GM12878 (cell line): ENCODE measurements around the gene USPL1. TPM values are rescaled to one million over a fixed set of nuclear protein-coding genes. Genes with fewer than 3 reads are reported as not detected.

Source experiments
- ATAC-seq: fragments of 200-7000 bp; cut with Tn5 transposase; 3 replicates; pipeline ENCODE4 v1.9.1; 2020; ENCODE audit warnings: mild to moderate bottlenecking, moderate library complexity
- BruUV-seq: library from RNA; stranded (reverse); fragments of 400-500 nt; replicated peaks from 2 replicates; lab custom pipeline; 2021; lab: Mats Ljungman, UMichigan
- CTCF ChIA-PET: fragments of 300-600 bp; sonication (Branson Sonifier 250); formaldehyde crosslinking; extraction: SDS; loops from one replicate; lab custom pipeline; 2021; ENCODE audit warnings: inconsistent platforms; lab: Yijun Ruan, JAX
- POLR2A ChIA-PET: fragments of 350-600 bp; formaldehyde crosslinking; extraction: SDS; loops from one replicate; lab custom pipeline; 2021; ENCODE audit warnings: inconsistent platforms; lab: Charles Lee
- RAD21 ChIA-PET: fragments of 300-600 bp; sonication (Branson Sonifier 250); formaldehyde crosslinking; loops from one replicate; lab custom pipeline; 2023; ENCODE audit warnings: antibody characterized with exemption; ENCODE audit not compliant: unreplicated experiment; lab: Charles Lee
- SMC1A ChIA-PET: fragments of 300-600 bp; sonication (Branson Sonifier 250); formaldehyde crosslinking; loops from one replicate; lab custom pipeline; 2023; ENCODE audit not compliant: unreplicated experiment, uncharacterized antibody; lab: Charles Lee
- DNase-seq: peaks from one replicate; pipeline ENCODE4 v3.0.0-alpha.2; 2011; ENCODE audit warnings: low read depth, low spot score
- FAIRE-seq: peaks from 3 replicates; lab custom pipeline; 2011; peaks lifted over from hg19 to GRCh38; lab: Jason Lieb, UNC
- H2AFZ ChIP-seq: 2 replicates; pipeline ENCODE4 v1.6.0; 2011; ENCODE audit warnings: low read depth, low read length, control low read depth; ENCODE audit not compliant: control insufficient read depth
- H3K27ac ChIP-seq: 2 replicates; pipeline ENCODE4 v1.5.1; 2011; ENCODE audit warnings: control low read depth; ENCODE audit not compliant: control insufficient read depth, insufficient read depth
- H3K27me3 ChIP-seq, 2 experiments: replicated peaks in 1 of 2; 2 replicates each; pipeline versions ENCODE4 v1.6.0 to v1.6.1; 2011; ENCODE audit warnings: low read length in 1 of 2; ENCODE audit not compliant: control insufficient read depth in 2 of 2, insufficient read depth in 2 of 2
- H3K36me3 ChIP-seq, 2 experiments: 2 replicates each; pipeline ENCODE4 v1.5.1; 2011; ENCODE audit warnings: low read length in 1 of 2; ENCODE audit not compliant: control insufficient read depth in 2 of 2, insufficient read depth in 2 of 2
- H3K4me1 ChIP-seq: 2 replicates; pipeline ENCODE4 v1.6.1; 2011; ENCODE audit warnings: mild to moderate bottlenecking, low read length, moderate library complexity, mixed read lengths; ENCODE audit not compliant: control insufficient read depth, insufficient read depth
- H3K4me2 ChIP-seq: 2 replicates; pipeline ENCODE4 v1.6.0; 2011; ENCODE audit warnings: control low read depth; ENCODE audit not compliant: control insufficient read depth, insufficient read depth
- H3K4me3 ChIP-seq: fragments of 200-600 bp; sonication (generic); 2 replicates; pipeline ENCODE4 v1.5.1; 2016
- H3K79me2 ChIP-seq: 2 replicates; pipeline ENCODE4 v1.6.0; 2011; ENCODE audit warnings: low read length; ENCODE audit not compliant: control insufficient read depth, insufficient read depth
- H3K9ac ChIP-seq: 2 replicates; pipeline ENCODE4 v1.8.0; 2011; ENCODE audit warnings: low read length, control low read depth, mixed read lengths; ENCODE audit not compliant: control insufficient read depth, insufficient read depth
- H3K9me3 ChIP-seq: replicated peaks from 3 replicates; pipeline ENCODE4 v1.5.1; 2011; ENCODE audit warnings: mild to moderate bottlenecking, low read length; ENCODE audit not compliant: control insufficient read depth, insufficient read depth
- H4K20me1 ChIP-seq: 2 replicates; pipeline ENCODE4 v1.6.0; 2011; ENCODE audit not compliant: control insufficient read depth, insufficient read depth
- BACH1 ChIP-seq: fragments of 450-650 bp; IDR thresholded peaks from 2 replicates; pipeline ENCODE4 v1.6.1; 2017; ENCODE audit warnings: mild to moderate bottlenecking, borderline replicate concordance
- EP300 ChIP-seq, 2 experiments: fragments of 150-350 bp in 1 of 2; IDR thresholded peaks; 2 replicates each; pipeline ENCODE4 v1.6.1; 2011 to 2012; ENCODE audit warnings: low read depth in 2 of 2, low read length in 2 of 2, borderline replicate concordance in 1 of 2, improper control_type of control experiment in 1 of 2, inconsistent platforms in 1 of 2; ENCODE audit not compliant: control insufficient read depth in 1 of 2
- HDAC6 ChIP-seq: fragments of 200-600 bp; sonication (generic); IDR thresholded peaks from one replicate; pipeline ENCODE4 v1.8.0; 2017; ENCODE audit warnings: antibody characterized with exemption; ENCODE audit not compliant: unreplicated experiment
- IKZF1 ChIP-seq: fragments of 450-650 bp; conservative IDR thresholded peaks from 2 replicates; pipeline ENCODE4 v1.6.1; 2017; ENCODE audit warnings: antibody characterized with exemption, mild to moderate bottlenecking
- RB1 ChIP-seq: fragments of 450-650 bp; formaldehyde crosslinking; IDR thresholded peaks from 2 replicates; pipeline ENCODE4 v1.6.1; 2017; ENCODE audit warnings: mild to moderate bottlenecking, borderline replicate concordance
- RCOR1 ChIP-seq: conservative IDR thresholded peaks from 2 replicates; pipeline ENCODE4 v1.6.1; 2012; ENCODE audit warnings: low read depth, low read length, improper control_type of control experiment
- RUNX3 ChIP-seq: IDR thresholded peaks from 2 replicates; pipeline ENCODE4 v1.6.1; 2012; ENCODE audit warnings: low read length, inconsistent platforms
- SUZ12 ChIP-seq: fragments of 200-600 bp; sonication (generic); IDR thresholded peaks from one replicate; pipeline ENCODE4 v1.6.1; 2018; ENCODE audit warnings: antibody characterized with exemption, mild to moderate bottlenecking; ENCODE audit not compliant: unreplicated experiment
- TBL1XR1 ChIP-seq: IDR thresholded peaks from 2 replicates; pipeline ENCODE4 v1.6.1; 2012; ENCODE audit warnings: low read depth, low read length, improper control_type of control experiment
- ZNF217 ChIP-seq: fragments of 450-650 bp; IDR thresholded peaks from 2 replicates; pipeline ENCODE4 v1.6.1; 2017; ENCODE audit warnings: antibody characterized with exemption, mild to moderate bottlenecking
- ZNF24 ChIP-seq: fragments of 450-650 bp; IDR thresholded peaks from 2 replicates; pipeline ENCODE4 v1.6.1; 2017; ENCODE audit warnings: antibody characterized with exemption, mild to moderate bottlenecking
- ZNF384 ChIP-seq: IDR thresholded peaks from 2 replicates; pipeline ENCODE4 v1.6.1; 2012; ENCODE audit warnings: low read depth, mild to moderate bottlenecking, low read length, improper control_type of control experiment, borderline replicate concordance
- WGBS: methylation state at CpG from one replicate; pipeline ENCODE4 v1.1.6; 2016; ENCODE audit warnings: low lambda C conversion rate; ENCODE audit not compliant: insufficient replicate concordance, insufficient coverage; ENCODE audit errors: missing lambda C conversion rate; 5-methylcytosine and 5-hydroxymethylcytosine counted together
- in situ Hi-C: fragments of 300-500 bp; cut with MboI; formaldehyde crosslinking; loops from 9 replicates; pipeline ENCODE4 v1.14.3; 2018; ENCODE audit warnings: mixed read lengths
- intact Hi-C: fragments of 100-400 bp; cut with micrococcal nuclease; formaldehyde crosslinking; loops from one replicate; pipeline ENCODE4 v1.14.2; 2022; ENCODE audit not compliant: unreplicated experiment
- polyA plus RNA-seq, 11 experiments: library from polyadenylated mRNA; depleted of rRNA in 4 of 11; unstranded in 6 of 11; stranded (reverse) in 5 of 11; fragments of >200 nt; fragmentation: Nextera tagmentation in 4 of 11; fragmentation: Illumina TruSeq in 1 of 11; extraction: Ambion mirVana in 4 of 11; extraction: Trizol in 1 of 11; gene quantifications; 1 replicate in 1 of 11; 2 replicates in 10 of 11; pipeline versions ENCODE4 v1.2.1 to v1.2.3, GENCODE V29; 2011 to 2016; ENCODE audit warnings: inconsistent platforms in 2 of 11, missing spikeins in 2 of 11, low read depth in 1 of 11
- total RNA-seq, 4 experiments: library from RNA; depleted of rRNA in 3 of 4; stranded (reverse); fragments of >200 nt in 3 of 4; fragmentation: Illumina TruSeq in 1 of 4; extraction: Trizol in 1 of 4; gene quantifications; 2 replicates each; pipeline versions ENCODE4 v1.2.1 to v1.2.3, GENCODE V29; 2013 to 2021
- TF ChIP-seq, protein P1 (sequence below): fragments of 450-650 bp; IDR thresholded peaks from 2 replicates; pipeline ENCODE4 v1.6.1; 2017; ENCODE audit warnings: mild to moderate bottlenecking, moderate library complexity
- TF ChIP-seq, protein P2 (sequence below): IDR thresholded peaks from 2 replicates; pipeline ENCODE4 v1.6.1; 2011; ENCODE audit warnings: borderline replicate concordance, low read depth, mild to moderate bottlenecking, moderate library complexity, mixed read lengths, low read length; ENCODE audit not compliant: insufficient read depth; ENCODE audit errors: extremely low read length
- TF ChIP-seq, protein P3 (sequence below): IDR thresholded peaks from 2 replicates; pipeline ENCODE4 v1.6.1; 2012; ENCODE audit warnings: low read depth, low read length, improper control_type of control experiment

Gene USPL1
- total and polyA plus RNA-seq, 10 of the 15 experiments (the other 5 are each of a cell fraction or from before 2014, with no cell fraction given) = 7.9 to 23.2 (median 15.8) TPM

DNA sequence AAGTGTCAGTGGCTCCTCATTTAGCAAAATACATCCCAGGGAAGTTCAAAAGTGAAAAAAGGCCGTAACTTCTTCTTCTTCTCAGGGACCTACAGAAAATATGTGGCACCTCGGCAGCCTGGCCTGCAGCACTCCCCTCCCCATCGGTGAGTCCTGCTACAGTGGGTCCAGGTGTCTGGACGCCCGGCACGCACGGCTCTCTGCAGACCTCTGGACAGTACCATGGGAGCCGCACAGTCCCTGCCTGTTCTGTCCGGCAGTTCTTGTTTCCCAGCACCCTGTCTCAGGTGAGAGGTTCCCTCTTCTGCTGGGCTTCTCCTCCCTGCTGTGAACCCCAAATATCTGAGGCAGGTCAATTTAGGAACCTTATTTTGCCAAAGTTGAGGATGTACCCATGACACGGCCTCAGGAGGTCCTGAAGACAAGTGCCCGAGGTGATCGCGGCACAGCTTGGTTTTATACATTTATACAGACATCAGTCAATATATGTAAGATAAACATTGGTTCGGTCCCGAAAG, 80.8 kb downstream of the USPL1 start (continued):
- no peak for TF ChIP-seq IKZF1

DNA sequence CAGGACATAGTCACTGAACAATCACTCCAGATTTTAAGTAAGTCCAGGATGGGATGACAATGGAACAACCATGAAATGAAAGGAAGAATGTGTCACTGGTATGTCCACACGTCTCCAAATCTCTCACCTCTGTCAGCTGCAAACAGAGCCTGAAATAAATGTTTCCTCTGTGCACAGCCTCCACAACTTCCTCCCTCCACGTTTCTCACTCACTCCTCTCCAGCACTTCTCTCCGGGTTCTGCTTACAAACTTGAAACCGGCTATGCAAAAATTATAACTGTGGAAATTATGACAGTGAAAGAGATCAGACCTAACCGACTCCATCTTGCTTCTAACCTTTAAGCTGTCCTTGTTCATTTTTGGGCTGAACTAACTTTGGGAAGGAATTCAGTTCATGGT, 82.6 kb downstream of the USPL1 start:
- ChIA-PET SMC1A (no interaction called here), RAD21 (no interaction called here), CTCF (no interaction called here), POLR2A (no interaction called here)
- Histone ChIP-seq H3K36me3 (no peaks in the 10 kb centered on the region), H3K27me3 (peaks cover 0 to 2% of the 10 kb centered on the region in 2 experiments; a peak in 2 of 4 replicates), H3K9me3 (no peaks in the 10 kb centered on the region), H3K4me2 (no peak overlapping the region), H3K79me2 (no peaks in the 10 kb centered on the region), H4K20me1 (no peaks in the 10 kb centered on the region), H3K27ac (no peak overlapping the region), H2AFZ (no peak overlapping the region), H3K4me3 (no peak overlapping the region), H3K4me1 (peaks cover 18% of the 10 kb centered on the region), H3K9ac (no peak overlapping the region)
- DNase-seq = no peak
- intact Hi-C loops = no loop called here
- BruUV-seq = no TSS peak
- 8% methylated on average over 5 of the region's 5 CpGs for WGBS
- in situ Hi-C loops = no loop called here
- FAIRE-seq = no peak
- no peak for ATAC-seq
- TF ChIP-seq SUZ12 (no peak), RB1 (no peak), HDAC6 (no peak), RUNX3 (no peak), BACH1 (no peak), RCOR1 (no peak), ZNF24 (no peak), ZNF384 (no peak), TBL1XR1 (no peak), EP300 (IDR thresholded peaks at IDR 0.05; ENCODE audit: borderline replicate concordance in 1 of 2, control insufficient read depth in 1 of 2, low read depth in 2 of 2, low read length in 2 of 2) (no peak), ZNF217 (no peak)
- TF ChIP-seq, protein P1, sequence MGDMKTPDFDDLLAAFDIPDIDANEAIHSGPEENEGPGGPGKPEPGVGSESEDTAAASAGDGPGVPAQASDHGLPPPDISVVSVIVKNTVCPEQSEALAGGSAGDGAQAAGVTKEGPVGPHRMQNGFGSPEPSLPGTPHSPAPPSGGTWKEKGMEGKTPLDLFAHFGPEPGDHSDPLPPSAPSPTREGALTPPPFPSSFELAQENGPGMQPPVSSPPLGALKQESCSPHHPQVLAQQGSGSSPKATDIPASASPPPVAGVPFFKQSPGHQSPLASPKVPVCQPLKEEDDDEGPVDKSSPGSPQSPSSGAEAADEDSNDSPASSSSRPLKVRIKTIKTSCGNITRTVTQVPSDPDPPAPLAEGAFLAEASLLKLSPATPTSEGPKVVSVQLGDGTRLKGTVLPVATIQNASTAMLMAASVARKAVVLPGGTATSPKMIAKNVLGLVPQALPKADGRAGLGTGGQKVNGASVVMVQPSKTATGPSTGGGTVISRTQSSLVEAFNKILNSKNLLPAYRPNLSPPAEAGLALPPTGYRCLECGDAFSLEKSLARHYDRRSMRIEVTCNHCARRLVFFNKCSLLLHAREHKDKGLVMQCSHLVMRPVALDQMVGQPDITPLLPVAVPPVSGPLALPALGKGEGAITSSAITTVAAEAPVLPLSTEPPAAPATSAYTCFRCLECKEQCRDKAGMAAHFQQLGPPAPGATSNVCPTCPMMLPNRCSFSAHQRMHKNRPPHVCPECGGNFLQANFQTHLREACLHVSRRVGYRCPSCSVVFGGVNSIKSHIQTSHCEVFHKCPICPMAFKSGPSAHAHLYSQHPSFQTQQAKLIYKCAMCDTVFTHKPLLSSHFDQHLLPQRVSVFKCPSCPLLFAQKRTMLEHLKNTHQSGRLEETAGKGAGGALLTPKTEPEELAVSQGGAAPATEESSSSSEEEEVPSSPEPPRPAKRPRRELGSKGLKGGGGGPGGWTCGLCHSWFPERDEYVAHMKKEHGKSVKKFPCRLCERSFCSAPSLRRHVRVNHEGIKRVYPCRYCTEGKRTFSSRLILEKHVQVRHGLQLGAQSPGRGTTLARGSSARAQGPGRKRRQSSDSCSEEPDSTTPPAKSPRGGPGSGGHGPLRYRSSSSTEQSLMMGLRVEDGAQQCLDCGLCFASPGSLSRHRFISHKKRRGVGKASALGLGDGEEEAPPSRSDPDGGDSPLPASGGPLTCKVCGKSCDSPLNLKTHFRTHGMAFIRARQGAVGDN = no peak
- TF ChIP-seq, protein P2, sequence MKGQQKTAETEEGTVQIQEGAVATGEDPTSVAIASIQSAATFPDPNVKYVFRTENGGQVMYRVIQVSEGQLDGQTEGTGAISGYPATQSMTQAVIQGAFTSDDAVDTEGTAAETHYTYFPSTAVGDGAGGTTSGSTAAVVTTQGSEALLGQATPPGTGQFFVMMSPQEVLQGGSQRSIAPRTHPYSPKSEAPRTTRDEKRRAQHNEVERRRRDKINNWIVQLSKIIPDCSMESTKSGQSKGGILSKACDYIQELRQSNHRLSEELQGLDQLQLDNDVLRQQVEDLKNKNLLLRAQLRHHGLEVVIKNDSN = no peak
- TF ChIP-seq, protein P3, sequence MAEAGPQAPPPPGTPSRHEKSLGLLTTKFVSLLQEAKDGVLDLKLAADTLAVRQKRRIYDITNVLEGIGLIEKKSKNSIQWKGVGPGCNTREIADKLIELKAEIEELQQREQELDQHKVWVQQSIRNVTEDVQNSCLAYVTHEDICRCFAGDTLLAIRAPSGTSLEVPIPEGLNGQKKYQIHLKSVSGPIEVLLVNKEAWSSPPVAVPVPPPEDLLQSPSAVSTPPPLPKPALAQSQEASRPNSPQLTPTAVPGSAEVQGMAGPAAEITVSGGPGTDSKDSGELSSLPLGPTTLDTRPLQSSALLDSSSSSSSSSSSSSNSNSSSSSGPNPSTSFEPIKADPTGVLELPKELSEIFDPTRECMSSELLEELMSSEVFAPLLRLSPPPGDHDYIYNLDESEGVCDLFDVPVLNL = no peak
